Stimulated activated CD4-positive, alpha-beta T cell treated with anti-CD3 and anti-CD28 coated beads, Interleukin-1b, Interleukin-23, amount 100 ng/mL, for 48 hours (primary cell): Measurements from ENCODE around the gene POLDIP2.

Source experiments
- DNase-seq: peaks from one replicate; pipeline ENCODE4 v3.0.0-alpha.2; 2020

Gene POLDIP2

DNA sequence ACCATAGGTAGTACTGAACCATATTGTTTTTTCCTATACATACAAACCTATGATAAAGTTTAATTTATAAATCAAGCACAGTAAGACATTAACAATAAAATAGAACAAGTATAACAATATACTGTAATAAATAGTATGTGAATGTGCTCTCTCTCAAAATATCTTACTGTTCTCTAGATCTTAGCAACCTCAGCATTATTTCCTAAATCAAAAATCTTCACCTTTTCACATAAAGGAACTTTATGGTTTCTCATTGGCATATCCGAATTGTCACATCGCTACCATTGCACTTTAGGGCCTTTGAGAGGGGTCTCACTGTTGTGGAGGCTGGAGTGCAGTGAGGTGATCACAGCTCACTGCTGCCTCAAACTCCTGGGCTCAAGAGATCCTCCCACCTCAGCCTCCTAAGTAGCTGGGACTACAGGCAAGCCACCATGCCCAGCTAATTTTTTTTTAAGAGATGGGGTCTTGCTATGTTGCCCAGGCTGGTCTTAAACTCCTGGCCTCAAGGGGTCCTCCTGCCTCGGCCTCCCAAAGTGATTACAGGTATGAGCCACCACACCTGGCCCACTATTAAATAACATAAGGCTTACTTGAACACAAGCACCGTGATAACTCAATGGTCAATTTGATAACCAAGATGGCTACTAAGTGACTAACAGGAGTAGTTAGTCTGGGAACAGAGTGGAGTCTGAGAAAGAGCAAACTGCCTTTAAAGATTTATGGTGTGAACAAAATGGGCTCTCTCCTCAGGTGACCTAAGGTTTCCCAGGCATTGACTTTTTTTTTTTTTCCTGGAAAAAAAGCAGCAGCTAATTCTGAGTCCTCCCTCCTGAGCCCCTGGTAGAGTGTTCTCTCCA, 41.3 kb downstream of the POLDIP2 start:
- no peak for DNase-seq

DNA sequence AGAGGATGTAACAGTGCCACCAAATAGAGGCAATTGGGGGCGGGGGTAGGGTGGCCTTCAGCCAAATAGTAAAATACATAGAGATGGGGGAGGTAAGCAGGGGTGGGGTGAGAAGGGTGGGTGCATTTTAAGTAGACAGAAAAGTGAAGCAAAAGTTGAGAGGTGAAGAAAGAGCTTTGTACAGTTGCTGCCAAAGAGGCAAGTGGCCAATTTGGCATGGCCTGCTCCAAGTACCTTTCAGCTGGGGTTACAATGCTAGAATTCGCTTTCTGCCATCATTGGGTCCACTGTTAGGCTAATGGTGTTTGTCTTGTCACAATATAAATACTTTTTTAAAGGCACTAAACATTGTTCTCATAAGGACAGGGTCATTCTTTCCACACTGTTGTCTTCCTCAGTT, 43.5 kb downstream of the POLDIP2 start:
- no peak for DNase-seq

DNA sequence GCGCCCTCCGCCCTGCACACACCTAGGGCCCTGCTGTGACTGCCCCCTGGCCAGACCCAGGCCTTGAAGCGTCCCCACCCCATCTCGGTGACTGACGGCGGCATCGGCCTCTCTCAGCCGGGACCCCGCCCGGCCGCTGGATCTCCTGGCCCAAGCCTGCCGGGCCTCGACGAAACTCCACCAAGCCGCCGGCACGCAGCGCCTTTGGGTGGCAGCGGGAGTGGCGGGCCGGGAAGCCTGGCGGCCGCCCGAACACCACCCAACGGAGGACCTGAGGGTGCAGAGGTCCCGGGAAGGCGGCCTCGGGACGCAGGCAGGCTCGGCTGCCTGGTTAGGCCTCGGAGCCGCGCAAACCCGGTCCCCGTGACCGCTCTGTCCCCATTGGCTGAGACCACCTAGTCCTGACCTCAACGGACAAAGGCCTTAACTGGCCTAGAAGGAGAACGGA, 50.3 kb downstream of the POLDIP2 start:
- no peak for DNase-seq

GRCh38 chr17:28298449-28298848, 58.9 kb downstream of the POLDIP2 start:
- DNase-seq: no peak
